Activated B cell treated with CpG ODN at 0.5 μM for 24 hours (primary cell): Measurements from ENCODE around the gene GALNTL6. TPM values are rescaled to one million over a fixed set of nuclear protein-coding genes. Genes with fewer than 3 reads are reported as not detected.

Experiments
- ATAC-seq: fragments of 200-7000 bp; cut with Tn5 transposase; one replicate; pipeline ENCODE4 v1.10.0; 2021; ENCODE audit warnings: low read depth, mild to moderate bottlenecking, moderate library complexity
- CTCF ChIA-PET: fragments of 350-600 bp; sonication (Branson Sonifier 250); formaldehyde crosslinking; loops from one replicate; lab custom pipeline; 2021; ENCODE audit warnings: antibody characterized with exemption; lab: Charles Lee
- POLR2A ChIA-PET: fragments of 350-600 bp; sonication (Branson Sonifier 250); formaldehyde crosslinking; loops from one replicate; lab custom pipeline; 2021; ENCODE audit warnings: antibody characterized with exemption; lab: Charles Lee
- DNase-seq: peaks from one replicate; pipeline ENCODE4 v3.0.0; 2022
- H3K27ac Mint-ChIP-seq: one replicate; pipeline ENCODE4 v1.8.0; 2020; ENCODE audit warnings: mixed read lengths
- H3K27me3 Mint-ChIP-seq: one replicate; pipeline ENCODE4 v1.8.0; 2021; ENCODE audit warnings: mixed read lengths
- H3K36me3 Mint-ChIP-seq: one replicate; pipeline ENCODE4 v1.8.0; 2021; ENCODE audit warnings: low read depth, mixed read lengths
- H3K4me1 Mint-ChIP-seq: one replicate; pipeline ENCODE4 v1.8.0; 2021; ENCODE audit warnings: mixed read lengths
- H3K4me3 Mint-ChIP-seq: one replicate; pipeline ENCODE4 v1.8.0; 2020; ENCODE audit warnings: mild to moderate bottlenecking, mixed read lengths
- H3K9me3 Mint-ChIP-seq: one replicate; pipeline ENCODE4 v1.8.0; 2020; ENCODE audit warnings: mixed read lengths
- CTCF ChIP-seq: fragments of 200-600 bp; IDR thresholded peaks from one replicate; pipeline ENCODE4 v1.8.0; 2022; ENCODE audit warnings: antibody characterized with exemption, mild to moderate bottlenecking
- intact Hi-C: fragments of 100-400 bp; cut with micrococcal nuclease; formaldehyde crosslinking; loops from one replicate; pipeline ENCODE4 v1.15.1; 2024
- total RNA-seq: library from RNA; stranded (reverse); gene quantifications from 2 replicates; pipeline ENCODE4 v1.2.3, GENCODE V29; 2022

The GALNTL6 gene
- total RNA-seq, 1 donor from 2014 or later = 0.20 TPM

GRCh38 chr4:172942840-172943239 lies 1129.6 kb downstream of the GALNTL6 start:
- POLR2A ChIA-PET = no interaction called here

DNA sequence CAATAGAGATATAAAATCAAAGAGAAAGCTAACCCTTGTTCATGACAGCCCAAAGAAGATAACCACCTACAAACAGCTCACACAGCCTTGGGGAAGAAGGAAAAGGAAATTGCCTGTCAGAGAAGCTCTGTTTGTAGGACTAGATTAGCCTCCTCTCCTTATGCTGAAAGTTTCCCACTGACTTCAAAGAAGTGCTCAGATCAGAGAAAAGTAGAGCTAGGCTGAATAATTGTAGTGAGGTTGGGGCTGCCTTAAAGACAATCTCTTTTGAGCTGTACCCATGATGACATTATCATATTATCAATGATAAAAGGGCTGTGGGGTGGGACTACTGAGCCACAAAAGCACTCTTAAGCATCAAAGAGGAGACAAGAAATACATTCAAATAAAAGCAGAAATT lies 1132.4 kb downstream of the GALNTL6 start:
- H3K4me3 Mint-ChIP-seq = no peak overlapping the region
- H3K27me3 Mint-ChIP-seq = no peaks in the 10 kb centered on the region
- no peaks in the 10 kb centered on the region for H3K36me3 Mint-ChIP-seq
- no peak overlapping the region for H3K27ac Mint-ChIP-seq
- no peak for TF ChIP-seq CTCF
- intact Hi-C loops = no loop called here
- no peak for ATAC-seq
- H3K4me1 Mint-ChIP-seq = no peaks in the 10 kb centered on the region
- ChIA-PET POLR2A (no interaction called here), CTCF (no interaction called here)
- H3K9me3 Mint-ChIP-seq = no peaks in the 10 kb centered on the region
- DNase-seq = no peak

More at GRCh38 chr4:172942840-172943239, 1129.6 kb downstream of the GALNTL6 start:
- no peak overlapping the region for H3K27ac Mint-ChIP-seq
- ATAC-seq (no peak), DNase-seq (no peak)
- H3K4me3 Mint-ChIP-seq = no peak overlapping the region
- intact Hi-C loops = no loop called here
- TF ChIP-seq CTCF = no peak
- CTCF ChIA-PET = no interaction called here
- no peaks in the 10 kb centered on the region for H3K36me3 Mint-ChIP-seq
- no peaks in the 10 kb centered on the region for H3K4me1 Mint-ChIP-seq
- H3K27me3 Mint-ChIP-seq = no peaks in the 10 kb centered on the region
- no peaks in the 10 kb centered on the region for H3K9me3 Mint-ChIP-seq

- no peak for TF ChIP-seq CTCF
- no peak for ATAC-seq
- Mint-ChIP-seq H3K36me3 (no peaks in the 10 kb centered on the region), H3K9me3 (no peaks in the 10 kb centered on the region), H3K4me1 (no peaks in the 10 kb centered on the region), H3K4me3 (no peak overlapping the region), H3K27me3 (no peaks in the 10 kb centered on the region), H3K27ac (no peak overlapping the region)
- POLR2A ChIA-PET = no interaction called here
- CTCF ChIA-PET = no interaction called here
- no peak for DNase-seq
- intact Hi-C loops = no loop called here
Measured at GRCh38 chr4:172946503-172946902, 1133.3 kb downstream of the GALNTL6 start.

- H3K4me3 Mint-ChIP-seq = no peak overlapping the region
- no peaks in the 10 kb centered on the region for H3K4me1 Mint-ChIP-seq
- intact Hi-C loops = no loop called here
- H3K27me3 Mint-ChIP-seq = no peaks in the 10 kb centered on the region
- DNase-seq = no peak
- H3K9me3 Mint-ChIP-seq = no peaks in the 10 kb centered on the region
- ChIA-PET POLR2A (no interaction called here), CTCF (no interaction called here)
- TF ChIP-seq CTCF = no peak
- no peak overlapping the region for H3K27ac Mint-ChIP-seq
- no peaks in the 10 kb centered on the region for H3K36me3 Mint-ChIP-seq
- no peak for ATAC-seq
Measured at GRCh38 chr4:172947594-172947993, 1134.4 kb downstream of the GALNTL6 start.

GRCh38 chr4:172950990-172951389 lies 1137.8 kb downstream of the GALNTL6 start:
- Mint-ChIP-seq H3K27ac (no peak overlapping the region), H3K4me1 (no peaks in the 10 kb centered on the region), H3K9me3 (no peaks in the 10 kb centered on the region), H3K36me3 (no peaks in the 10 kb centered on the region), H3K4me3 (no peak overlapping the region), H3K27me3 (no peaks in the 10 kb centered on the region)
- intact Hi-C loops = no loop called here
- POLR2A ChIA-PET = no interaction called here
- ATAC-seq = no peak
- CTCF ChIA-PET = no interaction called here
- no peak for TF ChIP-seq CTCF
- no peak for DNase-seq
